Stimulated activated CD8-positive, alpha-beta memory T cell treated with anti-CD3 and anti-CD28 coated beads, Interleukin-12 subunit alpha, Interleukin-12 subunit beta, amount 100 ng/mL, for 24 hours (primary cell): Measurements from ENCODE around the gene DOCK2.
"Not testable (repeated sequence)": the region's sequence is repeated elsewhere in the genome, so short reads cannot be mapped to it uniquely, and the experiment has no call there.

ENCODE experiments used
- DNase-seq: peaks from one replicate; pipeline ENCODE4 v3.0.0-alpha.2; 2020; ENCODE audit errors: extremely low read depth

Gene DOCK2

GRCh38 chr5:169637085-169637548 lies at the start of gene DOCK2:
Gene DOCK2, plus strand, starts transcription at chr5:169637275. Its CDS starts 52 bp downstream, at chr5:169637327.
- peak; percentile 36 for DNase-seq

- no peak for DNase-seq
Measured at GRCh38 chr5:169590602-169591001, 46.5 kb upstream of the DOCK2 start.

GRCh38 chr5:169591636-169592035 lies 45.4 kb upstream of the DOCK2 start:
- DNase-seq = no peak

GRCh38 chr5:169592937-169593650 lies 44.0 kb upstream of the DOCK2 start:
- DNase-seq = no peak

GRCh38 chr5:169595172-169595820 lies 41.8 kb upstream of the DOCK2 start:
- no peak for DNase-seq

- DNase-seq = no peak
Measured at GRCh38 chr5:169599451-169599850, 37.6 kb upstream of the DOCK2 start.

- DNase-seq = no peak
Measured at GRCh38 chr5:169602535-169602934, 34.5 kb upstream of the DOCK2 start.

- no peak for DNase-seq
Measured at GRCh38 chr5:169606279-169606678, 30.8 kb upstream of the DOCK2 start.

GRCh38 chr5:169607882-169608281 lies 29.2 kb upstream of the DOCK2 start:
- DNase-seq = no peak

GRCh38 chr5:169609716-169610115 lies 27.4 kb upstream of the DOCK2 start:
- no peak for DNase-seq

GRCh38 chr5:169610606-169611005 lies 26.5 kb upstream of the DOCK2 start:
- DNase-seq = no peak

- DNase-seq = no peak
Measured at GRCh38 chr5:169615561-169615960, 21.5 kb upstream of the DOCK2 start.

GRCh38 chr5:169624307-169624706 lies 12.8 kb upstream of the DOCK2 start:
- DNase-seq = not testable (repeated sequence)

GRCh38 chr5:169626779-169627178 lies 10.3 kb upstream of the DOCK2 start:
- no peak for DNase-seq

GRCh38 chr5:169627551-169627950 lies 9.5 kb upstream of the DOCK2 start:
- no peak for DNase-seq

- no peak for DNase-seq
Measured at GRCh38 chr5:169628892-169629291, 8.2 kb upstream of the DOCK2 start.

- no peak for DNase-seq
Measured at GRCh38 chr5:169629847-169630548, 7.1 kb upstream of the DOCK2 start.

GRCh38 chr5:169631360-169631759 lies 5.7 kb upstream of the DOCK2 start:
- no peak for DNase-seq

- DNase-seq = no peak
Measured at GRCh38 chr5:169632946-169633345, 4.1 kb upstream of the DOCK2 start.

GRCh38 chr5:169634606-169635005 lies 2.5 kb upstream of the DOCK2 start:
- DNase-seq = no peak

GRCh38 chr5:169635936-169636335 lies 1.1 kb upstream of the DOCK2 start:
- DNase-seq = no peak

- no peak for DNase-seq
Measured at GRCh38 chr5:169636477-169637084, 494 bp upstream of the DOCK2 start.
